ENCODE data around the gene LRRC25. TPM values are rescaled to one million over a fixed set of nuclear protein-coding genes. Genes with fewer than 3 reads are reported as not detected.
"Not testable (repeated sequence)": the region's sequence is repeated elsewhere in the genome, so short reads cannot be mapped to it uniquely, and the experiment has no call there.

LRRC25 gene
- polyA plus RNA-seq, 2 of the 4 experiments (the other 2 are of a cell fraction), result not detected

DNA sequence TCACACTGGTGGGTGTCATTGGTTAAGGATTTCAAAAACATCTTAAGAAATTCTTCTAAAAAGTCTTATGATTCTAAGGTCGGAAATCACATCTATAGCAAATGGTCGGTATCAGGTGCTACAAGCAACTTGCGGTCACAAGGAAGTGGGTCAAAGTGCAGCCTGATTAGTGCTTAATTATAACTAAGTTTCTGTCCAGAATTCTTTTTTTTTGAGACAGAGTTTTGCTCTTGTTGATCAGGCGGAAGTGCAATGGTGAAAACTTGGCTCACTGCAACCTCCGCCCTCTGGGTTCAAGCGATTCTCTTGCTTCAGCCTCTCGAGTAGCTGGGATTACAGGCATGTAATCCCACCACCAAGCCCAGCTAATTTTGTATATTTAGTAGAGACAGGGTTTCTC is 12.6 kb downstream of the LRRC25 start:
- CTCF ChIA-PET, result interaction anchor here (1.6 to 2.3 kb wide), 2 partner anchors 26 to 35 kb away, joined by 3 to 11 read pairs; no protein-coding TSS in a partner anchor
- ATAC-seq (no peak), FAIRE-seq (no peak), DNase-seq (ENCODE audit: low read depth in 1 of 2, low spot score in 1 of 2) (no peak)
- 91% methylated on average over 7 of the region's 7 CpGs for WGBS (ENCODE audit: missing lambda C conversion rate)
- H3K4me3 ChIP-seq, result no peak overlapping the region
- TF ChIP-seq EHF (CRISPR knock-in tag; IDR thresholded peaks at IDR 0.05), result no peak
- no peak for TF ChIP-seq RAD21 (conservative IDR thresholded peaks at IDR 0.05 in 1 of 2, IDR thresholded peaks at IDR 0.05 in 1 of 2)
- TF ChIP-seq NFE2L2 (conservative IDR thresholded peaks at IDR 0.05; ENCODE audit: low read length), result no peak
- TF ChIP-seq, protein P1, sequence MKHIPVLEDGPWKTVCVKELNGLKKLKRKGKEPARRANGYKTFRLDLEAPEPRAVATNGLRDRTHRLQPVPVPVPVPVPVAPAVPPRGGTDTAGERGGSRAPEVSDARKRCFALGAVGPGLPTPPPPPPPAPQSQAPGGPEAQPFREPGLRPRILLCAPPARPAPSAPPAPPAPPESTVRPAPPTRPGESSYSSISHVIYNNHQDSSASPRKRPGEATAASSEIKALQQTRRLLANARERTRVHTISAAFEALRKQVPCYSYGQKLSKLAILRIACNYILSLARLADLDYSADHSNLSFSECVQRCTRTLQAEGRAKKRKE (CRISPR knock-in tag; IDR thresholded peaks at IDR 0.05; ENCODE audit: low read depth), result no peak
- TF ChIP-seq, protein P2, sequence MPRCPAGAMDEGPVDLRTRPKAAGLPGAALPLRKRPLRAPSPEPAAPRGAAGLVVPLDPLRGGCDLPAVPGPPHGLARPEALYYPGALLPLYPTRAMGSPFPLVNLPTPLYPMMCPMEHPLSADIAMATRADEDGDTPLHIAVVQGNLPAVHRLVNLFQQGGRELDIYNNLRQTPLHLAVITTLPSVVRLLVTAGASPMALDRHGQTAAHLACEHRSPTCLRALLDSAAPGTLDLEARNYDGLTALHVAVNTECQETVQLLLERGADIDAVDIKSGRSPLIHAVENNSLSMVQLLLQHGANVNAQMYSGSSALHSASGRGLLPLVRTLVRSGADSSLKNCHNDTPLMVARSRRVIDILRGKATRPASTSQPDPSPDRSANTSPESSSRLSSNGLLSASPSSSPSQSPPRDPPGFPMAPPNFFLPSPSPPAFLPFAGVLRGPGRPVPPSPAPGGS (IDR thresholded peaks at IDR 0.05), result no peak
- TF ChIP-seq ZNF302 (CRISPR knock-in tag; IDR thresholded peaks at IDR 0.05), result no peak
- no peak for TF ChIP-seq RARB (CRISPR knock-in tag; IDR thresholded peaks at IDR 0.05)
- TF ChIP-seq CHD2 (IDR thresholded peaks at IDR 0.05; ENCODE audit: low read length, partially characterized antibody), result no peak
- no peak for TF ChIP-seq HOXA7 (CRISPR knock-in tag; IDR thresholded peaks at IDR 0.05)
- no peak for TF ChIP-seq TP53 (CRISPR knock-in tag; IDR thresholded peaks at IDR 0.05)
- TF ChIP-seq, protein P3, sequence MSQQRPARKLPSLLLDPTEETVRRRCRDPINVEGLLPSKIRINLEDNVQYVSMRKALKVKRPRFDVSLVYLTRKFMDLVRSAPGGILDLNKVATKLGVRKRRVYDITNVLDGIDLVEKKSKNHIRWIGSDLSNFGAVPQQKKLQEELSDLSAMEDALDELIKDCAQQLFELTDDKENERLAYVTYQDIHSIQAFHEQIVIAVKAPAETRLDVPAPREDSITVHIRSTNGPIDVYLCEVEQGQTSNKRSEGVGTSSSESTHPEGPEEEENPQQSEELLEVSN (IDR thresholded peaks at IDR 0.05; ENCODE audit: borderline replicate concordance, low read depth), result no peak
- TF ChIP-seq ZFP36 (IDR thresholded peaks at IDR 0.05; ENCODE audit: borderline replicate concordance, partially characterized antibody), result no peak
- no peak for TF ChIP-seq ZSCAN20 (CRISPR knock-in tag; IDR thresholded peaks at IDR 0.05)
- no peak for TF ChIP-seq CBX8 (IDR thresholded peaks at IDR 0.05)
- no peak for TF ChIP-seq ZC3H11A (IDR thresholded peaks at IDR 0.05)
- no peak for TF ChIP-seq POLR2A (IDR thresholded peaks at IDR 0.05; ENCODE audit: low read length)
- TF ChIP-seq FOSB (CRISPR knock-in tag; IDR thresholded peaks at IDR 0.05), result no peak
- TF ChIP-seq EP300 (IDR thresholded peaks at IDR 0.05), result no peak
- no peak for TF ChIP-seq SMC3 (IDR thresholded peaks at IDR 0.05)
- no peak for TF ChIP-seq MAZ (IDR thresholded peaks at IDR 0.05; ENCODE audit: borderline replicate concordance, low read depth, low read length)
- no peak overlapping the region; the same call in 2 of the 3 replicates for H3K4me2 ChIP-seq
- H3K4me1 ChIP-seq, result peaks cover 50% of the 10 kb centered on the region
- H3K9me3 ChIP-seq, result no peaks in the 10 kb centered on the region
- peak overlapping the region; percentile 97 to 99 for H3K27ac ChIP-seq
- POLR2A ChIA-PET, result no interaction called here

DNA sequence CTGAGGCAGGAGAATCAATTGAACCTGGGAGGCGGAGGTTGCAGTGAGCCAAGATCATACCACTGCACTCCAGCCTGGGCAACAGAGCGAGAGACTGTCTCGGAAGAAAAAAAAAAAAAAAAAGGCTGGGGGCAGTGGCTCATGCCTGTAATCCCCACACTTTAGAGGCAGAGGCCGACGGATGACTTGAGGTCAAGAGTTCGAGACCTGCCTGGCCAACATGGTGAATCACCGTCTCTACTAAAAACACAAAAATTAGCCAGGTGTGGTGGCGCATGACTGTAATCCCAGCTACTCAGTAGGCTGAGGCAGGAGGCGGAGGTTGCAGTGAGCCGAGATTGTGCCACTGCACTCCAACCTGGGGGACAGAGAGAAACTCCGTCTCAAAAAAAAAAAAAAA is 13.8 kb downstream of the LRRC25 start:
- H3K9me3 ChIP-seq; H3K4me3 ChIP-seq; H3K4me2 ChIP-seq; POLR2A ChIA-PET; FAIRE-seq; DNase-seq (ENCODE audit: low read depth in 1 of 2, low spot score in 1 of 2); ATAC-seq: not testable (repeated sequence)
- H3K4me1 ChIP-seq, result peaks cover 57% of the 10 kb centered on the region
- CTCF ChIA-PET, result interaction anchor here (1.6 kb wide), 1 partner anchor 34 kb away, joined by 3 read pairs; no protein-coding TSS in a partner anchor
- H3K27ac ChIP-seq, result peak overlapping the region; percentile 99 to 100
- 83% methylated on average over 11 of the region's 11 CpGs for WGBS (ENCODE audit: missing lambda C conversion rate)

DNA sequence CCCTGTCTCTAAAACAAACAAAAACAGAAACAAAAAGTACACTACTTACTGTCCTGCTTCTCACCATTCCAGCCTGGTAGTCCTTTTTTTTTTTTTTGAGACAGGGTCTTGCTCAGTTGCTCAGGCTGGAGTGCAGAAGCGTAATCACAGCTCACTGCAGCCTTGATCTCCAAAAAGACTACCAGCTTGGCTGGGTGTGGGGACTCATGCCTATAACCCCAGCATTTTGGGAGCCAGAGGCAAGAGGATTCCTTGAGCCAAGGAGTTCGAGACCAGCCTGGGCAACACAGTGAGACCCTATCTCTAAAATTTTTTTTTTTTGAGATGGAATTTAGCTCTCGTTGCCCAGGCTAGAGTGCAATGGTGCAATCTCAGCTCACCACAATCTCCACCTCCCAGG is 16.6 kb downstream of the LRRC25 start:
- H3K9me3 ChIP-seq, result no peaks in the 10 kb centered on the region
- POLR2A ChIA-PET, result interaction anchor here (0.6 to 1.7 kb wide), 9 partner anchors 7 to 100 kb away, joined by 3 to 9 read pairs (median 5); no protein-coding TSS in a partner anchor
- FAIRE-seq (no peak), DNase-seq (ENCODE audit: low read depth in 1 of 2, low spot score in 1 of 2) (no peak), ATAC-seq (no peak)
- CTCF ChIA-PET, result interaction anchor here (0.5 to 3.4 kb wide), 6 partner anchors 8 to 41 kb away, joined by 3 to 14 read pairs (median 5); no protein-coding TSS in a partner anchor
- H3K4me2 ChIP-seq, result peak overlapping the region; percentile 59
- H3K4me3 ChIP-seq, result no peak overlapping the region
- peaks cover 78% of the 10 kb centered on the region for H3K4me1 ChIP-seq
- no peak for TF ChIP-seq POLR2A (IDR thresholded peaks at IDR 0.05; ENCODE audit: low read length)
- no peak for TF ChIP-seq TFCP2L1 (CRISPR knock-in tag; IDR thresholded peaks at IDR 0.05)
- TF ChIP-seq HEYL (CRISPR knock-in tag; IDR thresholded peaks at IDR 0.05), result no peak
- no peak for TF ChIP-seq HDAC2 (IDR thresholded peaks at IDR 0.05)
- no peak for TF ChIP-seq ZSCAN20 (CRISPR knock-in tag; IDR thresholded peaks at IDR 0.05)
- TF ChIP-seq EHF (CRISPR knock-in tag; IDR thresholded peaks at IDR 0.05), result no peak
- no peak for TF ChIP-seq HOXA7 (CRISPR knock-in tag; IDR thresholded peaks at IDR 0.05)
- no peak for TF ChIP-seq HOXB13 (CRISPR knock-in tag; IDR thresholded peaks at IDR 0.05; ENCODE audit: low read depth)
- TF ChIP-seq RCOR1 (IDR thresholded peaks at IDR 0.05; ENCODE audit: low read depth, low read length), result no peak
- no peak for TF ChIP-seq ZNF302 (CRISPR knock-in tag; IDR thresholded peaks at IDR 0.05)
- TF ChIP-seq GATA3 (IDR thresholded peaks at IDR 0.05; ENCODE audit: borderline replicate concordance), result no peak
- no peak for TF ChIP-seq CBX8 (IDR thresholded peaks at IDR 0.05)
- TF ChIP-seq, protein P3 (IDR thresholded peaks at IDR 0.05; ENCODE audit: borderline replicate concordance, low read depth), result no peak
- TF ChIP-seq, protein P2 (IDR thresholded peaks at IDR 0.05), result no peak
- H3K27ac ChIP-seq, result peak overlapping the region; percentile 99 to 100
- 85% methylated on average over 3 of the region's 3 CpGs for WGBS (ENCODE audit: missing lambda C conversion rate)

Measured in A549 (cell line).